GM21619 (cell line): ENCODE results near the gene TBC1D10A.
A peak's percentile ranks its signal among the peaks of the same experiment; 100 is the strongest.

Experiments used
- ATAC-seq: cut with Tn5 transposase; IDR thresholded peaks from one replicate; pipeline ENCODE4 v1.9.1; 2021; ENCODE audit not compliant: unreplicated experiment

Gene TBC1D10A

DNA sequence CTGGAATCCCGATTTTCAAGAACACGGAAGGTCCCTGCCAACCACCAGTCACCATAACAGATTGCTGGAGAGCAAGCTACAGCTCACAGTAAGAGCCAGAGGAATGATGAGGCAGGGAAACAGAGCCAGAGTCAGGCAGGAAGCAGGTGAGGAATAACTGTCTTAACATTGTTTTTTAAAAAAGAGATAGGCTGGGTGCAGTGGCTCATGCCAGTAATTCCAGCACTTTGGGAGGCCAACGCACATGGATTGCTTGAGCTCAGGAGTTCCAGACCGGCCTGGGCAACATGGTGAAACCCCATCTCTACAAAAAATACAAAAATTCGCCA is 24.0 kb downstream of the TBC1D10A start:
- no peak for ATAC-seq

DNA sequence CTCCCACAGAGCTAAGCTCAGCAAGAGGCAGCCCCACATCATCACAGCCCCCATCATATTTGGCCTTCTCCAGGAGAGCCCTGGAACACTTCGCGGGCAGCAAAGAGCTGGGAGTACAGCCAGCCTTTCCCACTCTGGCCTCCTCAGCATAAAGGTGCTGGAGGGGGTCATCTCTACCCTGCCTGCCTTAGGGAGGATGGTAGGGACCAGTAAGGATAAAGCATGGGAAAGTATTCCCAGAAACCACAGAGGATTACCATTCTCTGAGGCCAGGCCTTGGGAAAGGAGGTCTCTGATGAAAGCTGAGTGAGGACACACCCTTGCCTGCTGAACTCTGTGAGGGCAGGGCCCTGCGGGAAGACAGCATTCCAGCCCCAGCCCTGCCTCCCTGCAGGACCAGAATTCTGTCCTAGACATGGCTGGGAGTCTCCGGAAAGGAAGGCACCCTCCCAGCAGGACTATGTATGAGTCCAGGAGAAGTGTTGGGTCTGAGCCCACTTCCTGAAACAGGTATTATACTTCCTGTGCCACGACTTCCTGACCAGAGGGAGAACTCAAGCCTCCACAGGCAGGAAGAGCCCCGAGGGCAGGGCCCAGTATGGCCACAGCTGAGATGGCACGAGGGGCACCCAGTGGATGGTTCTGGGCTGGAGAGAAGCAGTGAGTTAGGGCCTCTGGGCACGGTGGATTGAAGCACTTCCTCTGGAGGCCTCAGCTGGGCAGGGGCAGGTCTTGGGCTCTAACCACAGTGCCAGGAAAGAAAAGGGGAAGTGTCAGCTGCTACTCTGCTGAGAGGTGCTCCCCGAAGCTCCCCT is 24.5 kb downstream of the TBC1D10A start:
- no peak for ATAC-seq

DNA sequence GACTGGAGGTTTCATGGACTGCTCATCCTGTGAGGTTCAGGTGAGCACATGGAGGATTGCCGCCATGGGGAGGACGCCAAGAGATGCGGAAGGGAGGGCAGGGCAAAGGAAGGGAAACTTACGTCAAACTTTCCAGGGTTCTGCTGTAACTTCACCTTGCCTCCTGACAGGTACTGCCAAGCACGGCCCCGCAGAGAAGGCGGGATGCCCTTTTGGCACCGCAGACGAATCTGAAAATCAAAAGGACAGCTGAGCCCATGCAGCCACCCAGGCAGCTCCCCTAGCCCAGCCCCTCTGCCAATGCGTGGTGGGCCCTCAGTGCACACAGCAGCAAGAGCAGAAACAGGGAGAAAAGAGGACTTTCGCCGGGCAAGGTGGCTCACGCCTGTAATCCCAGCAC is 27.4 kb downstream of the TBC1D10A start:
- ATAC-seq, result no peak

DNA sequence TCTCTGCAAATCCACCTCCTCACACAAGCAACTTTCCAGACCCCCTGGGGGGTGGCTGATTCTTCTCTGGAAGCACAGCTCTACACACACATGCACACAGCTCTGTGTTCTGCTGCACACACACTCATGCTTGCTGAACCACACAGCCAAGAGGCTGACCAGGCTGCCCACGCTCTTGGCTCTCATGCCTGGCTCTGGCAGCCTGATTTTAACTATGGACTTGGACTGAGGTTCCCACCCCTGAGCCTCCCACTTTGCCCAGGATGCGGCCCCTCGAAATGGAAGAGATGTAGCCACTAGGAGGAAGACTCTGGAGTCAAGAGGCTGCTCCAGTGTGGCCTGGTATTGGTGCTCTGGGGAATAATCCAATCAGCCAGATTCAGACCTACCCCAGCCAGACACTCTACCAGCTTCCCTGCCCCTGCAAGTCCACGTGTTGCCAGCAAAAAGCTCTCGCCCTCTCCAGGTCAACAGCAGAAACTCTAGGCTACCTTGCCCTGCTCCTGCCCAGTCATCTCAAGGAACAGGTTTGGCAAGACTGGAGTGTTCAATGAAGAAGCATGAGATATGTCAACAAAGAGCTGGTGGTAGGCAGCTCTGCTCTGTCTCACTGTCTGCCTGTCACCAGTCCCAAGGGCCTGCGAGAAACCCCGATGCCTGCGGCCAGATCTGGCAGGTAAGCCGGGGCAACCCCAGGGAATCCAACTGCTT is 28.6 kb downstream of the TBC1D10A start:
- no peak for ATAC-seq

DNA sequence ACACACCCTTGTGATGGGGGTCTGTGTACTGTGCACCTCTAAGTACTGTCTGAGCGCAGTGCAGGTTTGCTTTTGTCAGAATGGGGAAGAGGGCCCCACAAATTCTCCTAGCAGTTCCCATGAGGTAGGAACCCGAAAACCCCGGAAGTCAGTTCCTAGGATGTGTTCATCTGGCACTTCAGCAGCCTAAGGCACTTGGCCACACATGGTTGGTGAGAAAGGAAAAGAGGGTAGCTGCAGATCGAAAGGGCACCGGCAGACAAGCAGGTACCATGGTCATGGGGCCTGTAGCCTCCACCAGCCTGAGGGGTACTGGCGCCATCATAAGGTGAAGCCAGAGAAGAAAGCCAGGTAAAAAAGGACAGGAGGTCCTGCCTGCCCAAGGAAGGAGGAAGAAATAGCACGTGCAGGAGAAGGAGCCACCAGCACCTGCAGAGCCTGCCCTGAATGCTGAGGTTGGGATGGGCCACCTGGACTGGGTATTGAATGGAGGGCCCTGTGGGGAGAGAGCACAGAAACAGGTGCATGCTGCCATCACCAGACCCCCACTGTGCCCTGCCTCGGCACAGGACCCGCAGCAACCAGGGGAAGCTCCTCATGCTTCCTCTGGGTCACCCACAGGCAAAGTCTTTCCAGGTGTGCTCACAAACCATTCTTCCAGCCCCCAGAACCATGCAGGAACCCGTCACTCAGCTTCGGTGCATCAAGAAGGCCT is 29.3 kb downstream of the TBC1D10A start:
- no peak for ATAC-seq

DNA sequence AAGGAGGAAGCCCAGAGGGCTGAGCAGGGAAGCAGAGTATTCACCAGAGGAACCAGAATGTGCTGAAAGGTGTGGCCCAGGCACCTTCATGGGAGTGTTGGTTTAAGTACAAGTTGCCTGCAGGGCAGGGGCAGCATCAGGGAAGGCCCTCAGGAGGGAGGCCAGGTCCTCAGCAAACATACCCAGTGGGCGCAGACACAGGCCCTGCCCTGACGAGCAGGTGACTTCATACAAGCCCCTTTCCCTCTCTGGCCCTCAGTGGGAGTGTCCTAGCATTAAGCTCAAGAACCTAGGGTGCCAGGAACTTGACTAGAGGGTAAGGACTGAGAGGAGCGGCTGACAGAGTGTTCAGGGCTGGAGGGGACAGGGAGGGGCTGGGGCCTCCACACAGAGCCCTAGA is 29.9 kb downstream of the TBC1D10A start:
- no peak for ATAC-seq

DNA sequence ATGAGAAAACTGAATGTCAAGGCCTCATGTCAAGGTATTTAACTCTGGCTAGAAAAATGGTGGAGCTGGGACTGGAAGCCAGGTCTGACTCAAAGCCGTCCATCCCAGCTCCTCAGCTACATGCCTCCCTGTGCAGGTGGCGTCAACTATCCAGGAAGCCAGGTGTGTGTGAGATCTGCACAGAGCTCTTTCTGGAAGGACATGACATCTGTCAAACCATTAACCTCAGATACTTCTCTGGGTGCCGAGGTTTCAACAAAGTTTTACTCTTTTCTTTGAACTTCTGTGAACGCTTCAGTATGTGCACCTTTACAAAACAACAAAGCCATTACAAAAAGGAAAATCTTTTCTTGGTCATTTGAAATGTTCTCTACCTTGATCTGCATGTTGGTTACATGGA is 30.4 kb downstream of the TBC1D10A start:
- no peak for ATAC-seq

DNA sequence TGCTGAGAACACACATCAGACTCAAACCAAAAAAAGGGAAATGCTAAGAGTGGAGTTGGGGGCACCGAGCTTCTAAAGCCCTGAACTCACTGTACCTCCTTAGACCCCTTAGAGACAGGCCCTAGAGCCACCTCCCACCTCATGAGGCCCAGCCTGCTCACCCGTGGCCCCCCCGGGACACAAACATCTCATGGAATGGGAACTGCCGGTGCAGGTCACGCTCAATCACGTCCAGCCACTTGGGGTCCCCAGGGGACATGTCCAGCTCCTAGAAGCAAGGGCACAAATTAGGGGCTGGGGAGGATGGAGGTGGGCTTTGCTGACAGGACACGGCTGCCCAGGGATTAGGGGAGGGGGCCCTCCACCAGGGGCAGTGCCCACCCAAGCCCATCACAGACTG is 31.2 kb downstream of the TBC1D10A start:
- no peak for ATAC-seq

DNA sequence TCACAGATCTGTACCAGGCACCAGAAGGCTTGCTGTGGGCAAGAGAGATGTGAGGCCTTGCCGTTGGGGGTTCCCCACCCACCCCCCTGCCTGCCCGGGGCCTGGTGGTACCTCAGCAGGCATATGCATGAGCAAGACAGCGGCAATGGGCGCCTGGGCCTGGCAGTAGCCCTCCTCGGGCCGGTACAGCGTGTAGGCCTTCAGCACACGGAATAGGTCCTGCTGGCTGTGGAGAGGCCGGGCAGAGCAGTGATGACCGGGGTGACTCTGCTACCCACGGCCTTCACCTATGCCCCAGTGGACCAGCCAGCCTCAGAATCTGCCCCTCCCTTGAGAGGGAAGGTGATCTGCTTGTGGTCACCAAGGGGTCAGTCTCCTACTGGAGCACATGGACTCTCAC is 31.9 kb downstream of the TBC1D10A start:
- no peak for ATAC-seq

DNA sequence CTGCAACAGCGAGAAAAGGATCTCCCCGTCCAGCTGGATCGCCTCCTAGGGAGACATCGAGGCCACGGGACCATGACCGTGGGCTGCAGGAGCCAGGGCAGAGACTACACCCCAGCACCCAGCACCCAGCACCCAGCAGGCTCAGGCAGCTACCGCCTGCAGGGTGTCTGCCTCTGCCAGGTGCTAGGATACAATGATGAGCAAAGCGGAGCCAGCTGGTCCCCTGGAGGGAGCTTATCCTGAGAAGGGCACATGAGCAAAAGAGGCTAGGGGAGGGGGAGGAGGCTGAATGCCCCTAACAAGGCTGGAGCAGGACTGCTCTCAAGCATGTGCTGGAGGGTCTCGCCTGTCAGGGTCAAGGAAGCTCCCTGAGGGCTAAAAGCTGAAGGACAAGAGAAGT is 32.7 kb downstream of the TBC1D10A start:
- no peak for ATAC-seq

DNA sequence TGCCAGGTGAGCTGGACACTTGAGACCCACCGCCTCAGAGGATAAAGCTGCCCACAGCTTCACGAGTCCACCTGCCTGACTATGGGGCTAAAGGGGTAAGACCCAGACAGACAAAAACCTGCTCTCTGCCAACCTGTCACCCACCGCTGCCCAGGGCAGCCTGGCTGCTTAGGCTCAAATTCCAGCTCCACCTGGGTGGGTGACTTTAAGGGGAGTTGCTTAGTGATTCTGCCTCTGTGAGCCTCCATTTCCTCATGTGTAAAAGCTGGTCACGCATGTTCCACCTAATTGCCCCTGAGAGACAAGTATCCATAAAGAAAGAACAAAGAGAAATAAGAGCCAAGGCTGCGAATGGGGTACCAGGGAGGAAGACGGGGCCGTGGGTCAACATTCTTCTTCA is 33.7 kb downstream of the TBC1D10A start:
- ATAC-seq, result no peak

DNA sequence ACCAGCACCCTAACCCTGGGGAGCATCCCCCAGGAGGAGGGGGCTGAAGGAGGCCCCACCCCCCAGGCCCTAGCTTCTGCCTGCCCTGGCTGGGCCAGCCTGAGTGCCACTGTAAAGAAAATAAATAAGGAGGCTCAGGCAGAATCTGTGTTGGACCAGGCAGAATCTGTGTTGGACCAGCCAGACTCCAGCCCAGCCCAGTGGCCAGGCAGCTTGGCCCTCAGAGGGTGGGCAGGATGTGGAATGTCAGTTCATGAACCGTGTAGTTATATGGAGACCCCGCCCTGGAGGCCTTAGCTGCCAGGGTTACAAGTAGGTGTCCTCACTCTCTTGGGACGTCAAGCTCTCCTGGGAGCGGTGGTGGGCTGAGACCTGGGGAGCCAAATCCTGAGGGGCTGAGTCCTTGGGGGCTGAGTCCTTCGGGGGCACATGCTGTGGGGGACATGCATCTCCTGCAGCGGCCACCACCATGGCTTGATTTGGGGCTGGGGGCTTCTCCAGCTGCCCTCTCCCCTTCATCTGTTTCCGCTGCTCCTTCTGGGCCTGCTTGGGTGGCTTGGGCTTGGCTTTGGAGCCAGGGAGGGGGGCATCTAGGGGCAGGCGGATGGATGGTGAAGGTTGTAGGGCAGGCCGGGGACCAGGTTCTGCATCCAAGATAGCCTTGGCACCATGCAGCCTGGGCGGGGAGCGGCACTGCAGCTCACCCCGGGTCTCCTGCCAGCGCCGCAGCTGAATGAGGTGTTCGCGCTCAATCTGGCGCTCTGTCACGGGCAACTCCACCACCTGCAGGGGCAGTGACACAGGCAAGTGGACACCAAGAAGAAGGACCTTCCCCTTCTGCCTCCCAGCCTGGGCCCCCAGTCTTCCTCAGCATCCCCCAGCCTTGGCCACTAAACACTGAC is 34.4 kb downstream of the TBC1D10A start:
- ATAC-seq, result no peak

DNA sequence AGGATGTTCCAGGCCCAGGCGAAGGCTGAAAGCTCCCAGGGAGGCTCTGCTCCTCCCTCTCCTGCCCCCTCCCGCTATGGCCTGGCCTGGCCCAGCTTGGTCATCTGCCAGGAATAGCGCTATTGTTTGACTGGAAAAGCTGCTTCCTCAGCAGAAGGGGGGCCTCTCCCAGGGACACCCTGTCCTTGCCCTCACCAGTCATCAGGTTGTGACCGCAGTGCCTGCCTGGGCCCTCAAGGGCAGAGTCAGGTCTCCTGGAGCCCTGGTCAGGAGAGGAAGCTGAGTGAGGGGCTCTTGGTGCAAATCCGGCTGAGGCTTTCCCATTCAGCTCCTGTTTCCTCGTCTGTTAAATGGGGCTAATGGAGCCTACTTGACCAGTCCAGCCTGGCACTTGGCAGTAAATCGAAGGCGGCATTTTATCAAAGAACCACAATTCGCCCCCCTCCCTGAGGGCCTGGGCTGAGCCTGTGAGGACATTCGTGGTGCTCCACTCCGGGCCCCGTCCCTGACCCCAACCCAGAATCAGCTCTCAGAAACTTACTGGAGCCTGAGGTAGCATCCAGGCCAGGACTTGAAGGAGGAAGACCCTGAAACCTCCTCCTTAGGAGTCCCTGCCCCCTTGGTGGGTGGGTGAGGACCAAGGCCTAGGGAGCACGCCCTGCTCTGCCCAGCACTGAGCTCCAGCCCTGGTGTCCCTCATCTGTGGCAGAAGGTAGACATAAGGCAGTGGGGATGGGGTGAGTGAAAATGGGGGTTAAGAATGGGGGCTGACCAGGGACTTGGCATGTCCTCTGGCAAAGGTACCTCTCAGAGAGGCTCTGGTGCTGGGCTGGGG is 35.5 kb downstream of the TBC1D10A start:
- ATAC-seq, result no peak

DNA sequence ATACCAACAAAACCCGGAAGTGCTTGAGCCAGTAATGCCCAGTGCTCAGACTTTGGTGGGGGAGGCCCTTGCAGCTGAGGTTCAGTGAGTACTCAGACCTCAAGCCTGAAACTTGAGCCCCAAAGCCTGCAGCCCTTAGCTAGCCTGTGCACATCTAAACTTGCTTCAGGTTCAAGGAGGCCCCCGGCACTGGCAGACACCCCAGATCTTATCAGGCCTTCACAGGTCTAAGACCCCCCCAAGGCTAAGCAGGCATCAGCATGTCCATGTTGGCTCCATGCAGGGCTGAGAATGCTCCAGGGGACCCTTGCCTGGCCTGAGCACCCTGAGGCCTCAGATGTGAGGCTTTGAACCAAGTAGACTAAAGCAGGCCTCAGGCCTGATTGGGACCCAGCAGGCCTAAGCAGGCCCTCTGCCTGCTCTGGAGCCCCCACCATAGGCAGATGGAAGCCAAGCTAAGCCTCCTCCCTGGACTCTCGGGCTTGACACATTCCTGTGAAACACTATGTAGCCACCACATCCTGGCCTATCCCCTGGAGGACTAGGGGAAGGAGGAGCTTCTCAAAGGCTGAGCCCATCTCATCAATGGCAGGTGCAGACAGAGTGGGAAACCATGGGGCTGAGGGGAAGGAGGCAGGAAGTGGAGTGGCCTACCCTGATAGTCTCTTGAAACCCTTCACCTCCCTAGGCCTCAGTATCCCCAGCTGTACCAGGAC is 36.2 kb downstream of the TBC1D10A start:
- ATAC-seq, result no peak

DNA sequence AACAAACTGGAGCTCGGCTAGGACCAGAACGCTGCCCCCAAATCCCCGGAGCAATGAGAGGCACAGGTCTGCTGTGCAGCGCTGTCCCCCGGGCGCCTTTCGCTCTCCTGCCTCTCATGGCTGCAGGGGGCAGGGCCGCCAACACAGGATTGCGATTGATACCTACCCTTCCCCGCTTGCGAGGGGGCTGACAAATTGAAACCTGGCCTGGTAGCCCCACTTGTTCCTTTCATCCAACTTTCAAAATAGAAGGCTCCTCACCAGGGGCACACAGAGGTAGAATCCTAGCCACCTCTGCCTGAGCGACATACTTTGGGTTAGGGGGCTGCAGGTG is 36.8 kb downstream of the TBC1D10A start:
- peak; percentile 8 for ATAC-seq

DNA sequence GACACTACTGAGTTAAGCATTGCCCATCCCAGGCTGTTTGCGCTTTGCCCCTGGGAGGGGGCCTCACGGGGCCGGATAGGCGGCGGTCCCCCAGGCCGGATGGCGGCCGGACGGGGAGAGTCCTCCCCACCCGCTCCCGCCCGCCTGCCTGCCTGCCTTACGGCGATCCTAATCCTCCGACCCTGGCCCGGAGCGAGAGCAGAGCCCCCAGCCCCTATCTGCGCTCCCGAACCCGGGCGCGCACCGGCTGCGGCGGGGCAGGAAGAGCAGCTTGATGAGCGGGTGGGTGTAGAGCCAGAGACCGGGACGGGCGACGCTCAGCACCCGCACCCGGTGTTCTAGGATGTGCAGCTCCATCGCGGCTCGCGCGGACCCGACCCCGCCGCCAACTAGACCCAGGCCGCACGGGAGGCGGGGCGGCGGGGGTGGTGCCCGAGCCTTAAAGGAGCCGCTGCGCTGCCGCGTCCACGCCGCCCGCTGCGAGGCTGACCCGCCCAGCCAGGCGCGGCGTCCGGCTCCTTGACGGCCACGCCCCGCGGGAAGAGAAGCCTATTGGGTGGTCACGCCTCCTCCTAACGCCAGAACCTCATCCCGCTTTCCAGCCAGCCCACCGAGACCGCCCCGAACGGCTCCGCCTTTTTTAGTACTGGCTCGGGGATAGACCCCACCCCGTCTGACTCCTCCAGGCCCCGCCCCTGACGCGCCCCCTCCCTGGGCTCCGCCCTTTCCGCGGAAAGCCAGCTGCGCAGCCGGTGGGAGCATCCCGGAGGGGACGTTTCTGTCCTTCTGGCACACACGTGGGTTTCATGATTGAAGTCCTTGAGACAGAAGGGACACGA is 37.4 kb downstream of the TBC1D10A start, which contains the start of gene CASTOR1:
Gene CASTOR1, minus strand, starts transcription at position 365 of the 839 bp plus-strand sequence. Its CDS starts 8 bp downstream, at position 357.
- ATAC-seq, result peak; percentile 54

DNA sequence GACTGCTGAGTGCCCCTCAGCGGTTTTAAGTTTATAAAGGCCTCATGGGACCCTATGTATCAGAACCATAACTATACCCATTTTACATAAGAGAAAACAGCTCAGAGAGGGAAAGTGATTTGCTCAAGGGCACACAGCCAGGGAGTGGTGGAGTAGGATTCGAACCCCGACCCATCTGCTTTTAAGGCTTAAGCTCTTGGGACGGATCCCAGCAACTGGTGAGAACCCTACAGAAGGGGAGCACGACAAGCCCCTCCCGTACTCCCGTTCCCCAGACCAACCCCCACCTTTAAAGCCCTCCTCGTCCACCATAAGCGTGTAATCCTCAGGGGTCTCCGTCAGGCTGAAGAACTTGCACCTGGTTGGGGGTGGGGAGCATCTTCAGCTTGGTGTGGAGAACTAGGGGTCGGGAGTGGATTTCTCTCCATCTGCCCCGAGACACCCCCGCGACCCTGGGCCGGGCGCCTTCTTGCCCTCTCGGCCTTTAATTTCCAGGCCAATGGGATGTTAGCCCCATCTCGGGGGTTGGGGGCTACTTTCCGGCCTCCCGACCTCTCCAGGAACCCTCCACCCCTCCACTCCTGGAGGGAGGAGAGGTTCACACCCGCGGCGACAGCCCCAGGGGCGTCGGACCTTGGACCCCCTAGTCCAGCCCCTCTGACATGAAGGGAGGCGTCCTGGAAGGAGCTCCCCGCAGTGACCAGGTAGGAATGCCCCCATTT is 38.2 kb downstream of the TBC1D10A start:
- ATAC-seq, result no peak
